Smooth muscle cell (in vitro differentiated cells): ENCODE data around the gene RGS7. TPM values are rescaled to one million over a fixed set of nuclear protein-coding genes. Genes with fewer than 3 reads are reported as not detected.

ENCODE experiments used
- DNase-seq: peaks from one replicate; lab custom pipeline; 2025; ENCODE audit not compliant: unreplicated experiment; lab: John Stamatoyannopoulos, UW
- H2AFZ ChIP-seq: fragments of 200-600 bp; sonication (generic); 2 replicates; pipeline ENCODE4 v1.6.0; 2016; ENCODE audit warnings: antibody characterized with exemption, low read depth, mild to moderate bottlenecking
- H3F3A ChIP-seq: fragments of 200-600 bp; sonication (generic); 2 replicates; pipeline ENCODE4 v1.6.0; 2017; ENCODE audit warnings: antibody characterized with exemption, low read depth
- H3K27ac ChIP-seq: fragments of 200-600 bp; sonication (generic); 2 replicates; pipeline ENCODE4 v1.5.1; 2016; ENCODE audit warnings: low read depth, mild to moderate bottlenecking
- H3K27me3 ChIP-seq: fragments of 200-600 bp; sonication (generic); 2 replicates; pipeline ENCODE4 v1.6.1; 2016; ENCODE audit warnings: low read depth, mild to moderate bottlenecking
- H3K36me3 ChIP-seq: fragments of 200-600 bp; sonication (generic); 2 replicates; pipeline ENCODE4 v1.5.1; 2016; ENCODE audit warnings: low read depth
- H3K4me1 ChIP-seq: fragments of 200-600 bp; sonication (generic); 2 replicates; pipeline ENCODE4 v1.5.1; 2016; ENCODE audit warnings: low read depth
- H3K4me2 ChIP-seq: fragments of 200-600 bp; sonication (generic); 2 replicates; pipeline ENCODE4 v1.6.0; 2016; ENCODE audit warnings: mild to moderate bottlenecking
- H3K4me3 ChIP-seq: fragments of 200-600 bp; sonication (generic); 2 replicates; pipeline ENCODE4 v1.5.1; 2016; ENCODE audit warnings: mild to moderate bottlenecking
- H3K79me2 ChIP-seq: fragments of 200-600 bp; sonication (generic); 2 replicates; pipeline ENCODE4 v1.6.0; 2016; ENCODE audit warnings: low read depth, mild to moderate bottlenecking
- H3K9ac ChIP-seq: fragments of 200-600 bp; sonication (generic); 2 replicates; pipeline ENCODE4 v1.6.0; 2016; ENCODE audit warnings: low read depth
- H3K9me3 ChIP-seq: fragments of 200-600 bp; sonication (generic); replicated peaks from 2 replicates; pipeline ENCODE4 v1.5.1; 2016; ENCODE audit warnings: low read depth
- H4K20me1 ChIP-seq: fragments of 200-600 bp; sonication (generic); 2 replicates; pipeline ENCODE4 v1.6.0; 2016; ENCODE audit warnings: low read depth
- CTCF ChIP-seq: fragments of 200-600 bp; sonication (generic); IDR thresholded peaks from 2 replicates; pipeline ENCODE4 v1.5.1; 2017; ENCODE audit warnings: borderline replicate concordance, mild to moderate bottlenecking, antibody characterized with exemption; ENCODE audit not compliant: insufficient read depth, poor library complexity, severe bottlenecking
- WGBS: methylation state at CpG from one replicate; pipeline ENCODE4 v1.1.7; 2016; ENCODE audit warnings: low lambda C conversion rate; 5-methylcytosine and 5-hydroxymethylcytosine counted together
- polyA plus RNA-seq: library from polyadenylated mRNA; unstranded; fragments of >200 nt; fragmentation: Nextera tagmentation; extraction: Ambion mirVana; gene quantifications from 2 replicates; pipeline ENCODE4 v1.2.1, GENCODE V29; 2016
- total RNA-seq: library from RNA; depleted of rRNA; stranded (reverse); fragments of >200 nt; gene quantifications from 2 replicates; pipeline ENCODE4 v1.2.3, GENCODE V29; 2014

Gene RGS7
- total and polyA plus RNA-seq, 2 experiments from 2014 or later: 0.16 TPM; not detected in 1

- Histone ChIP-seq H3K27me3 (no peaks in the 10 kb centered on the region), H3K4me1 (no peaks in the 10 kb centered on the region), H3K9me3 (no peaks in the 10 kb centered on the region), H3K79me2 (no peaks in the 10 kb centered on the region), H3K4me2 (no peak overlapping the region), H4K20me1 (no peaks in the 10 kb centered on the region), H3K9ac (no peak overlapping the region), H3K4me3 (no peak overlapping the region), H2AFZ (no peak overlapping the region), H3F3A (no peaks in the 10 kb centered on the region), H3K27ac (no peak overlapping the region), H3K36me3 (no peaks in the 10 kb centered on the region)
- 67% methylated on average over 4 of the region's 4 CpGs for WGBS
- no peak for DNase-seq
- TF ChIP-seq CTCF: no peak
These were observed 176.4 kb downstream of the RGS7 start for GRCh38 chr1:241180569-241180968.

- Histone ChIP-seq H3K79me2 (no peaks in the 10 kb centered on the region), H3F3A (no peaks in the 10 kb centered on the region), H3K4me2 (no peak overlapping the region), H2AFZ (no peak overlapping the region), H4K20me1 (no peaks in the 10 kb centered on the region), H3K9me3 (no peaks in the 10 kb centered on the region), H3K4me3 (no peak overlapping the region), H3K27me3 (no peaks in the 10 kb centered on the region), H3K36me3 (no peaks in the 10 kb centered on the region), H3K4me1 (no peaks in the 10 kb centered on the region), H3K27ac (no peak overlapping the region), H3K9ac (no peak overlapping the region)
- DNase-seq: no peak
- 71% methylated on average over 1 of the region's 1 CpG for WGBS
- TF ChIP-seq CTCF: no peak
These were observed 179.3 kb downstream of the RGS7 start for GRCh38 chr1:241177660-241178059.

DNA sequence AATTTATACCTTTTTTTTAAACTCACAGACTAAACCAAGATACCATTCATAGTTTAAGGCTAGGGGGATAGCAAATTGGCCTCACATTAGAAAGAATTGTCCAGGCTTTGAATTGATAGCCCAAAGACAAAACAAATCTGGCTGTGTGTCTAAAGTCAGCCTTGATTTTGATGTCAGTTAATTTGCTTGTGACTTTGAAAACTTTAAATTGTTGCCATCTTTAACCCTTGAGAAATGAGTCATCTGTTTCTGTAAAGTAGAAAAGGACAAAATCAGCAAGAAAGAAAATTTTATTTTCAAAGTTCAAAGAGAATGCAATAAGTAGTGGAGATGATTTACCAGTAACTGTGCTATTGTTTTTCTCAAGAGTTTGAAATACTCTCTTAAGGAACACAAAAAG is 184.5 kb downstream of the RGS7 start:
- Histone ChIP-seq H3K9me3 (no peaks in the 10 kb centered on the region), H3K27me3 (no peaks in the 10 kb centered on the region), H3F3A (no peaks in the 10 kb centered on the region), H3K4me1 (no peaks in the 10 kb centered on the region), H3K36me3 (no peaks in the 10 kb centered on the region), H3K4me3 (no peak overlapping the region), H3K9ac (no peak overlapping the region), H4K20me1 (no peaks in the 10 kb centered on the region), H3K4me2 (no peak overlapping the region), H3K79me2 (no peaks in the 10 kb centered on the region), H2AFZ (no peak overlapping the region), H3K27ac (no peak overlapping the region)
- no peak for TF ChIP-seq CTCF
- DNase-seq: no peak

DNA sequence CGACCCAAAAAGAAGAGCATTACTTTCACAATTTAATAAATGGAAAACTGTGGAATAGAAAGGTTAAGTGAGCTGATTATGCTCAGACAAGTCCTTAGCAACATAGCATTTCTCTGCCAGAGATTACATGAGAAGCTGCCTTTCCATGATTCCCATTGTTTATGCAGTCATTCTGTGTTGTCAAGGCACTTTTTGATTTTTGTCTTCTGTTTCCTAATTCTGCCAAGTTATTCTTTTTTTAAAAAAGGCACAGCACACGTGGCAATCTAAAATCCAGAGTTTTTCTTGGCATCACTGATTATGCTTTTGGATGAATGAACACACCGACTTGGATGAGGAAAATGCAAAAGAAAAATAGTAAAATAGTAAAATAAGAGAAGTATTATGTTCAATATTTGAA is 185.0 kb downstream of the RGS7 start:
- H3K9me3 ChIP-seq: no peaks in the 10 kb centered on the region
- H2AFZ ChIP-seq: no peak overlapping the region
- H3K36me3 ChIP-seq: no peaks in the 10 kb centered on the region
- H3K9ac ChIP-seq: no peak overlapping the region
- TF ChIP-seq CTCF: no peak
- H3K27me3 ChIP-seq: no peaks in the 10 kb centered on the region
- no peaks in the 10 kb centered on the region for H3K4me1 ChIP-seq
- H3K79me2 ChIP-seq: no peaks in the 10 kb centered on the region
- no peak for DNase-seq
- no peak overlapping the region for H3K4me2 ChIP-seq
- H3F3A ChIP-seq: no peaks in the 10 kb centered on the region
- no peaks in the 10 kb centered on the region for H4K20me1 ChIP-seq
- WGBS: 77% methylated on average over 3 of the region's 3 CpGs
- no peak overlapping the region for H3K4me3 ChIP-seq
- no peak overlapping the region for H3K27ac ChIP-seq
